ENCODE data around the gene PPP3CA.

The PPP3CA gene

DNA sequence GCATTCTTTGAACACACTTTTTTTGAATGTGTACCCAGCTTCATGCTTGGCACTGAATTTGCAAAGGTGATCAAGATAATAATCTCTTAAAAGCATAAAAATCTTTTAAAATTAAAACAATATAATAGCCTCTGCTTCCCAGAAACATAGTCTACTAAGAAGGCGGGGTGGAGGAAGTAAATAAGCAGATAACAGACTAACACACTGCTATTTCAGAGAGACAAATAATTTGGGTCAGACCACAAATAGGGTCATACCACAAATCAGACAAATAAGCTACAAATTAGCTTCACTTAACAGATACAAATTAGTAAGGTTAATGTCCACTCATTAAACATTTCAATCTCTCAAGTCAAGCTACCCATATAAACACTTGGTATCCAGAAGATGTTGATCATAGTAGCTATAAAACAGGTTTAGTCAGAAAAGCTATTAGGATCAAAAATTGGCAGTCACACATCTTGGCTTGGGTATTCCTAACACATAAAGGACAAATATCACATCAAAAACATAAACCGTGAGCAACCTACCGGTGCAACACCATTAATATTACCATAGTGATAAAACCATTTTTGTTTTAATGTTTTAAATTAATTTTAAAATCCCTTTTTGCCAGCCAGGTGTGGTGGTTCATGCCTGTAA, 47.3 kb downstream of the PPP3CA start:
- H3K4me3 ChIP-seq (ENCODE audit: low read length) = no peak overlapping the region
- no peak for DNase-seq (ENCODE audit: low read depth)
- TF ChIP-seq, protein P1, sequence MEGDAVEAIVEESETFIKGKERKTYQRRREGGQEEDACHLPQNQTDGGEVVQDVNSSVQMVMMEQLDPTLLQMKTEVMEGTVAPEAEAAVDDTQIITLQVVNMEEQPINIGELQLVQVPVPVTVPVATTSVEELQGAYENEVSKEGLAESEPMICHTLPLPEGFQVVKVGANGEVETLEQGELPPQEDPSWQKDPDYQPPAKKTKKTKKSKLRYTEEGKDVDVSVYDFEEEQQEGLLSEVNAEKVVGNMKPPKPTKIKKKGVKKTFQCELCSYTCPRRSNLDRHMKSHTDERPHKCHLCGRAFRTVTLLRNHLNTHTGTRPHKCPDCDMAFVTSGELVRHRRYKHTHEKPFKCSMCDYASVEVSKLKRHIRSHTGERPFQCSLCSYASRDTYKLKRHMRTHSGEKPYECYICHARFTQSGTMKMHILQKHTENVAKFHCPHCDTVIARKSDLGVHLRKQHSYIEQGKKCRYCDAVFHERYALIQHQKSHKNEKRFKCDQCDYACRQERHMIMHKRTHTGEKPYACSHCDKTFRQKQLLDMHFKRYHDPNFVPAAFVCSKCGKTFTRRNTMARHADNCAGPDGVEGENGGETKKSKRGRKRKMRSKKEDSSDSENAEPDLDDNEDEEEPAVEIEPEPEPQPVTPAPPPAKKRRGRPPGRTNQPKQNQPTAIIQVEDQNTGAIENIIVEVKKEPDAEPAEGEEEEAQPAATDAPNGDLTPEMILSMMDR (conservative IDR thresholded peaks at IDR 0.05; ENCODE audit: low read length) = no peak

DNA sequence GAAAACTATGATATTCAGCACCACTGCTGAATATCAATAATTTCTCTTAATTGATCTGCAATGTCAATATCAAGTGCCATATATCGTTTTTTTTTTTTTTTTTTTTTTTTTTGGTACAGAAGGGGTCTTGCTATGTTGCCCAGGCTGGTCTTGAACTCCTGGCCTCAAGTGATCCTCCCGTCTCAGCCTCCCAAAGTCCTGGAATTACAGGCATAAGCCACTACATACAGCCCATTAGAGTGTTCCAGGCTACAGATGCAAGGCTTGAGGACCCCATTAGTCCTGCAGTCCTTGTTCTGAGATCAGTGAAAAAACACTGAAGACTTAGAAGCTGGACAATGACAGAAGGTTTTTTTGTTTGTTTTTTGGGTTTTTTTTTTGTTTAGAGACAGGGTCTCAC, 48.3 kb downstream of the PPP3CA start:
- TF ChIP-seq, protein P1 (conservative IDR thresholded peaks at IDR 0.05; ENCODE audit: low read length) = no peak
- no peak overlapping the region for H3K4me3 ChIP-seq (ENCODE audit: low read length)
- DNase-seq (ENCODE audit: low read depth) = no peak

DNA sequence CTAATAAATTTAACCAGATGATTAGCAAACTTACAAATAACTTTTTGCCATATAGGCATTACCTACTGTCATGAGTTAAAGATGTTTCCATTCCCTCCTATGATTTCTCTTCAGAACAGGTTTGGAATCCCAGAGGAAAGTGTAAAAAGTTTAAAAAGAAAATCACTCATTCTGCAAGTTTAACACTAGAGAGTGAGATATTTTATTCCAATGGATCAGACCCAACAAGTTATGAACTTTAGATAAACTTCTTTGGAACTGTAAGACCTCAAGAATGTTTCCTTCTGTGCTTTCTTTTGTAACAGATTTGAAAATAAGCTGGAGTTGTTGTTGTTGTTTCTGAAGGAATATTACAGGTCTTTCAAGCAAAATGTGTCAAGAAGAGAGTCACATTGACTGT, 51.6 kb downstream of the PPP3CA start:
- no peak overlapping the region for H3K4me3 ChIP-seq (ENCODE audit: low read length)
- TF ChIP-seq, protein P1 (conservative IDR thresholded peaks at IDR 0.05; ENCODE audit: low read length) = no peak
- DNase-seq (ENCODE audit: low read depth) = no peak

DNA sequence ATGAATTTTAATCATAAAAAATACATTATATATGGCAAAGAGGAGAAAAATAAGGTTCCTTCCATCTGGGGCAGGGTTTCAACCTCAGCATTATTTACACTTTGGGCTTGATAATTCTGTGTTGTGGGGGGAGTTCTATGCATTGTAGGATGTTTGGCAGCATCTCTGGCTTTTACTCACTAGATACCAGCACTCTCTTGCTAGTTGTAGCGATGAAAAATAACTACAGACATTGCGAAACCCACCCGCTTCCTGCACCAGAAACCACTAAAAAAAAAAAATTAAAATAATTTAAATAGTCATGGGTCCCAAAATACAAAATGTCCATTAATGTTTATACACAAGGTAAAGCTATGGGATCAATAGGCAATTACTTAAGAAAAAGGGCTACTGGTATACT, 52.7 kb downstream of the PPP3CA start:
- no peak for DNase-seq (ENCODE audit: low read depth)
- TF ChIP-seq, protein P1 (conservative IDR thresholded peaks at IDR 0.05; ENCODE audit: low read length) = no peak
- H3K4me3 ChIP-seq (ENCODE audit: low read length) = no peak overlapping the region

DNA sequence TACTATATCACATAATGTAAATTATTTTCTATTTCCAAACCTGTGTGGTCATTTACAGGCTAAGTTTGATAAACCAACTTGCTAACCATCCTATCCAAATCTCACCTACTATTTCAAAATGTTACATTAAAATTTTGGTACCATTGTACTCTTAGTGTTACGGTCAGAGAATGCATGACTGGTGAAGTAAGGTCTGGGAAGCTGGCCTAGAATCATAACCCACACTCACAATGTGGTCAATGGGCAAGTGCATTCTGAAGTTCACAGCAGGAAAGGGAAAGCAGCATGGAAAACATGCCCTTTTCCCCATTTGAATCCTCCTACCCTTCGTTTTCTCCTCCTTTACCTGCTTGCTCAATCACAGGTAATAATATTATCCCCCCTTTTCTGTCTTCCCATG, 54.4 kb downstream of the PPP3CA start:
- peak; percentile 66 for DNase-seq (ENCODE audit: low read depth)
- TF ChIP-seq, protein P1 (conservative IDR thresholded peaks at IDR 0.05; ENCODE audit: low read length) = no peak
- no peak overlapping the region for H3K4me3 ChIP-seq (ENCODE audit: low read length)

- no peak overlapping the region for H3K4me3 ChIP-seq (ENCODE audit: low read length)
- TF ChIP-seq, protein P1 (conservative IDR thresholded peaks at IDR 0.05; ENCODE audit: low read length) = no peak
- DNase-seq (ENCODE audit: low read depth) = no peak
Measured at GRCh38 chr4:101292214-101292613, 55.1 kb downstream of the PPP3CA start.

- TF ChIP-seq, protein P1 (conservative IDR thresholded peaks at IDR 0.05; ENCODE audit: low read length) = no peak
- DNase-seq (ENCODE audit: low read depth) = peak; percentile 37
Measured at GRCh38 chr4:101291198-101291597, 56.1 kb downstream of the PPP3CA start.

More at GRCh38 chr4:101291198-101291597, 56.1 kb downstream of the PPP3CA start:
- H3K4me3 ChIP-seq (ENCODE audit: low read length) = no peak overlapping the region

Data from AG10803 (cell line).